IMR-90 (cell line): ENCODE measurements around the gene UBL5.

ENCODE experiments used
- CTCF ChIP-seq: conservative IDR thresholded peaks from 2 replicates; pipeline ENCODE4 v1.5.1; 2012; ENCODE audit warnings: mild to moderate bottlenecking, low read depth, low read length, improper control_type of control experiment
- NFE2L2 ChIP-seq: fragments of 150-350 bp; IDR thresholded peaks from 2 replicates; pipeline ENCODE4 v1.6.1; 2016; ENCODE audit warnings: low read depth, mild to moderate bottlenecking, low read length
- POLR2A ChIP-seq: IDR thresholded peaks from 2 replicates; pipeline ENCODE4 v1.6.1; 2012; ENCODE audit warnings: mild to moderate bottlenecking, low read depth, low read length
- RCOR1 ChIP-seq: IDR thresholded peaks from 2 replicates; pipeline ENCODE4 v1.6.1; 2012; ENCODE audit warnings: mild to moderate bottlenecking, low read length, improper control_type of control experiment; ENCODE audit not compliant: insufficient replicate concordance
- RFX5 ChIP-seq: IDR thresholded peaks from 2 replicates; pipeline ENCODE4 v1.8.0; 2012; ENCODE audit warnings: low read depth, mild to moderate bottlenecking, low read length, moderate library complexity
- SMC3 ChIP-seq: fragments of 150-350 bp; IDR thresholded peaks from 2 replicates; pipeline ENCODE4 v1.6.1; 2016; ENCODE audit warnings: low read depth, mild to moderate bottlenecking, antibody characterized with exemption, low read length, moderate library complexity
- USF2 ChIP-seq: fragments of 150-350 bp; IDR thresholded peaks from 2 replicates; pipeline ENCODE4 v1.6.1; 2017; ENCODE audit warnings: mild to moderate bottlenecking, antibody characterized with exemption, low read length, low read depth

- no peak for TF ChIP-seq USF2
- no peak for TF ChIP-seq CTCF
- TF ChIP-seq POLR2A, result no peak
- TF ChIP-seq RFX5, result no peak
- no peak for TF ChIP-seq RCOR1
- TF ChIP-seq SMC3, result no peak
- TF ChIP-seq NFE2L2, result no peak
Observed at GRCh38 chr19:9849791-9850190, 22.1 kb downstream of the UBL5 start.
